HepG2 (cell line): ENCODE measurements around the gene CSMD2. TPM values are rescaled to one million over a fixed set of nuclear protein-coding genes. Genes with fewer than 3 reads are reported as not detected.

Source experiments
- ATAC-seq: fragments of 200-7000 bp; cut with Tn5 transposase; 3 replicates; pipeline ENCODE4 v1.9.1; 2020; ENCODE audit warnings: mild to moderate bottlenecking, moderate library complexity
- BruUV-seq: library from RNA; stranded (reverse); fragments of 400-500 nt; replicated peaks from 2 replicates; lab custom pipeline; 2021; lab: Mats Ljungman, UMichigan
- CTCF ChIA-PET: fragments of 300-600 bp; formaldehyde crosslinking; extraction: SDS; loops from one replicate; lab custom pipeline; 2021; ENCODE audit warnings: low total read pairs, inconsistent platforms, low intra/inter-chr PET ratio; lab: Yijun Ruan, JAX
- POLR2A ChIA-PET: fragments of 350-600 bp; sonication (Branson Sonifier 250); formaldehyde crosslinking; loops from one replicate; lab custom pipeline; 2020; ENCODE audit warnings: antibody characterized with exemption, inconsistent platforms; lab: Yijun Ruan, JAX
- DNase-seq: peaks from one replicate; pipeline ENCODE4 v3.0.0-alpha.2; 2015; ENCODE audit warnings: low spot score
- FAIRE-seq: peaks from 3 replicates; lab custom pipeline; 2011; peaks lifted over from hg19 to GRCh38; lab: Jason Lieb, UNC
- H2AFZ ChIP-seq: one replicate; pipeline ENCODE4 v1.6.1; 2011; ENCODE audit warnings: low read length, inconsistent platforms
- H3K27ac ChIP-seq: fragments of 300-600 bp; 3 replicates; pipeline ENCODE4 v1.8.0; 2011; ENCODE audit warnings: mixed run types, mild to moderate bottlenecking, mixed read lengths, low read length, inconsistent platforms; ENCODE audit not compliant: insufficient read depth; ENCODE audit errors: extremely low read length
- H3K27me3 ChIP-seq, 2 experiments: fragments of 200-600 bp in 1 of 2; 2 replicates in 1 of 2; 3 replicates in 1 of 2; pipeline versions ENCODE4 v1.6.0 to v1.8.0; 2011; ENCODE audit warnings: low read length in 2 of 2, mild to moderate bottlenecking in 2 of 2, moderate library complexity in 2 of 2, inconsistent platforms in 1 of 2; ENCODE audit not compliant: insufficient read depth in 2 of 2, control insufficient read depth in 1 of 2
- H3K36me3 ChIP-seq, 2 experiments: fragments of 200-600 bp in 1 of 2; replicated peaks in 1 of 2; 2 replicates in 1 of 2; 3 replicates in 1 of 2; pipeline versions ENCODE4 v1.5.1 to v1.8.0; 2011; ENCODE audit warnings: low read length in 2 of 2, inconsistent platforms in 1 of 2; ENCODE audit not compliant: insufficient read depth in 2 of 2, control insufficient read depth in 1 of 2
- H3K4me1 ChIP-seq: 2 replicates; pipeline ENCODE4 v1.5.1; 2012; ENCODE audit warnings: low read length, inconsistent platforms; ENCODE audit not compliant: insufficient read depth
- H3K4me2 ChIP-seq: 2 replicates; pipeline ENCODE4 v1.6.0; 2011; ENCODE audit warnings: low read depth, low read length, inconsistent platforms
- H3K4me3 ChIP-seq, 3 experiments: fragments of 200-600 bp in 1 of 3; sonication (generic), shearing (Covaris generic) in 1 of 3; replicated peaks in 1 of 3; 2 replicates each; pipeline ENCODE4 v1.5.1; 2011 to 2016; ENCODE audit warnings: low read length in 3 of 3, inconsistent platforms in 2 of 3, low read depth in 2 of 3, mild to moderate bottlenecking in 2 of 3, control low read depth in 1 of 3, mixed read lengths in 1 of 3; ENCODE audit not compliant: insufficient read depth in 1 of 3
- H3K79me2 ChIP-seq: one replicate; pipeline ENCODE4 v1.6.1; 2011; ENCODE audit warnings: low read length, inconsistent platforms; ENCODE audit not compliant: insufficient read depth
- H3K9ac ChIP-seq: 2 replicates; pipeline ENCODE4 v1.6.0; 2011; ENCODE audit warnings: mild to moderate bottlenecking, low read depth, low read length, inconsistent platforms; ENCODE audit not compliant: insufficient read depth
- H3K9me3 ChIP-seq: 2 replicates; pipeline ENCODE4 v1.5.1; 2012; ENCODE audit warnings: mild to moderate bottlenecking, low read length
- H4K20me1 ChIP-seq: 2 replicates; pipeline ENCODE4 v1.6.0; 2011; ENCODE audit warnings: inconsistent platforms, mild to moderate bottlenecking, low read length, moderate library complexity; ENCODE audit not compliant: insufficient read depth
- ATF3 ChIP-seq: sonication (generic); formaldehyde crosslinking; IDR thresholded peaks from 2 replicates; pipeline ENCODE4 v1.4.0; 2020; ENCODE audit warnings: missing genetic modification reagents
- BCL6 ChIP-seq: IDR thresholded peaks from 2 replicates; pipeline ENCODE4 v1.6.1; 2016; ENCODE audit warnings: missing genetic modification reagents, missing compliant biosample characterization
- CBX2 ChIP-seq, 2 experiments: fragments of 200-600 bp in 1 of 2; sonication (generic); formaldehyde crosslinking in 1 of 2; IDR thresholded peaks; 2 replicates each; pipeline versions ENCODE4 v1.7.0 to v1.8.1; 2018 to 2022; ENCODE audit warnings: low read depth in 2 of 2, low read length in 1 of 2, mild to moderate bottlenecking in 1 of 2, missing genetic modification reagents in 1 of 2
- DDIT3 ChIP-seq: sonication (generic); formaldehyde crosslinking; IDR thresholded peaks from 2 replicates; pipeline ENCODE4 v1.4.0; 2020; ENCODE audit warnings: mild to moderate bottlenecking, missing genetic modification reagents
- GPN1 ChIP-seq: sonication (generic); formaldehyde crosslinking; IDR thresholded peaks from 2 replicates; pipeline ENCODE4 v1.5.1; 2020; ENCODE audit warnings: missing genetic modification reagents, borderline replicate concordance
- NCOR1 ChIP-seq: fragments of 200-600 bp; sonication (generic); IDR thresholded peaks from 2 replicates; pipeline ENCODE4 v1.7.0; 2017; ENCODE audit warnings: antibody characterized with exemption, low read length, borderline replicate concordance
- NFAT5 ChIP-seq: sonication (generic); formaldehyde crosslinking; IDR thresholded peaks from 2 replicates; pipeline ENCODE4 v1.4.0; 2020; ENCODE audit warnings: missing genetic modification reagents
- PHF20 ChIP-seq: sonication (generic); formaldehyde crosslinking; IDR thresholded peaks from 2 replicates; pipeline ENCODE4 v1.5.0; 2020; ENCODE audit warnings: mild to moderate bottlenecking, missing genetic modification reagents
- PRPF4 ChIP-seq: fragments of 200-400 bp; formaldehyde crosslinking; IDR thresholded peaks from 2 replicates; pipeline ENCODE4 v1.6.1; 2016; ENCODE audit warnings: low read length, low read depth; ENCODE audit not compliant: poor library complexity, severe bottlenecking
- SUZ12 ChIP-seq: fragments of 150-350 bp; IDR thresholded peaks from 2 replicates; pipeline ENCODE4 v1.6.1; 2014; ENCODE audit warnings: low read depth, low read length
- TOPORS ChIP-seq: sonication (generic); formaldehyde crosslinking; IDR thresholded peaks from 2 replicates; pipeline ENCODE4 v1.8.0; 2023; ENCODE audit warnings: mild to moderate bottlenecking, missing genetic modification reagents
- ZBTB44 ChIP-seq: sonication (generic); formaldehyde crosslinking; IDR thresholded peaks from 2 replicates; pipeline ENCODE4 v1.4.0; 2020; ENCODE audit warnings: missing genetic modification reagents
- ZNF572 ChIP-seq: sonication (generic); formaldehyde crosslinking; IDR thresholded peaks from 2 replicates; pipeline ENCODE4 v1.5.1; 2020; ENCODE audit warnings: mild to moderate bottlenecking, missing genetic modification reagents
- ZNF720 ChIP-seq: sonication (generic); formaldehyde crosslinking; IDR thresholded peaks from 2 replicates; pipeline ENCODE4 v1.4.0; 2020; ENCODE audit warnings: missing genetic modification reagents
- WGBS: methylation state at CpG from one replicate; pipeline ENCODE4 v1.1.6; 2017; ENCODE audit warnings: low lambda C conversion rate; 5-methylcytosine and 5-hydroxymethylcytosine counted together
- in situ Hi-C: cut with HindIII; loops from 2 replicates; pipeline ENCODE4 v1.10.0; 2017; ENCODE audit warnings: low pct_unique_long_range_greater_than_20kb; ENCODE audit not compliant: extremely low pct_ligation_motif_present
- intact Hi-C: fragments of 100-400 bp; cut with micrococcal nuclease; formaldehyde crosslinking; loops from one replicate; pipeline ENCODE4 v1.10.0; 2022; ENCODE audit not compliant: unreplicated experiment
- polyA plus RNA-seq, 8 experiments: library from polyadenylated mRNA; depleted of rRNA in 3 of 8; stranded (reverse) in 7 of 8; unstranded in 1 of 8; fragments of >200 nt; fragmentation: Illumina TruSeq in 4 of 8; extraction: Trizol in 4 of 8; gene quantifications; 2 replicates each; pipeline versions ENCODE4 v1.2.1 to v1.2.3, GENCODE V29; 2011 to 2016; ENCODE audit warnings: low read depth in 4 of 8, missing spikeins in 1 of 8, mixed read lengths in 1 of 8; ENCODE audit not compliant: insufficient read depth in 1 of 8
- total RNA-seq, 5 experiments: library from RNA; depleted of rRNA; stranded (reverse); fragments of >200 nt; fragmentation: Illumina TruSeq; extraction: Trizol; gene quantifications; 2 replicates each; pipeline ENCODE4 v1.2.3, GENCODE V29; 2016; ENCODE audit warnings: low read depth in 1 of 5
- TF ChIP-seq, protein P1 (sequence below): sonication (generic); formaldehyde crosslinking; conservative IDR thresholded peaks from 2 replicates; pipeline ENCODE4 v1.4.0; 2020; ENCODE audit warnings: missing genetic modification reagents
- TF ChIP-seq, protein P2 (sequence below): sonication (generic); formaldehyde crosslinking; conservative IDR thresholded peaks from 2 replicates; pipeline ENCODE4 v1.8.1; 2023; ENCODE audit warnings: missing genetic modification reagents

CSMD2 gene
- total and polyA plus RNA-seq, 2 of the 13 experiments (the other 11 are each of a cell fraction or from before 2014, with no cell fraction given), result not detected

DNA sequence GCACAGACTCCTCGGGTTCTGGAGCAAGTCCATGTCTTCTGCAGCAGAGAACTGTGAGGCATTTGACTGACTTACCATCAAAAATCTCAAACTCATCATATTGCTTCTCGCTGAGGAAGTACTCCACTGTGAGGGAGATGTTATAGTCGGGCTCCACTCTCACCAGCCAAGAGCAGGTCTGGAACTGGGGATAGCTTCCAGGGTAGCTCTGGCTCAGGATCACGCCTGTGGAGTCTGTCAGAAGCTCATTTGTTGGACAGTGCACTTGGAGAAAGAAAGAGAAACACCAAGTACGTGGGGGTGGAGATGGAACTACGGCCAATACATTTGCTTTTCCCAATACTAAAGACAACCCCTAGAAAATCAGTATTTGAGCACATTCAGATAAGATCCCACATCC is 581.5 kb downstream of the CSMD2 start:
- in situ Hi-C loops, result no loop called here
- no peak for ATAC-seq
- WGBS, result 2% methylated on average over 6 of the region's 6 CpGs
- peaks cover 0 to 32% of the 10 kb centered on the region in 2 experiments; a peak in 3 of 5 replicates for H3K27me3 ChIP-seq
- CTCF ChIA-PET, result no interaction called here
- no peaks in the 10 kb centered on the region for H3K79me2 ChIP-seq
- DNase-seq, result no peak
- intact Hi-C loops, result no loop called here
- no peaks in the 10 kb centered on the region for H3K36me3 ChIP-seq
- H2AFZ ChIP-seq, result no peak overlapping the region
- BruUV-seq, result no TSS peak
- H3K27ac ChIP-seq, result no peak overlapping the region
- no peaks in the 10 kb centered on the region for H4K20me1 ChIP-seq
- H3K4me2 ChIP-seq, result no peak overlapping the region
- H3K9ac ChIP-seq, result no peak overlapping the region
- no peaks in the 10 kb centered on the region for H3K9me3 ChIP-seq
- POLR2A ChIA-PET, result no interaction called here
- no peaks in the 10 kb centered on the region for H3K4me1 ChIP-seq
- H3K4me3 ChIP-seq, result no peak overlapping the region
- FAIRE-seq, result no peak
- TF ChIP-seq ATF3 (CRISPR knock-in tag), result no peak
- TF ChIP-seq PHF20 (CRISPR knock-in tag), result no peak
- no peak for TF ChIP-seq NCOR1
- TF ChIP-seq ZNF572, result no peak
- no peak for TF ChIP-seq GPN1 (CRISPR knock-in tag)
- no peak for TF ChIP-seq PRPF4
- TF ChIP-seq ZBTB44 (CRISPR knock-in tag), result no peak
- TF ChIP-seq NFAT5 (CRISPR knock-in tag), result no peak
- no peak for TF ChIP-seq TOPORS (CRISPR knock-in tag)
- TF ChIP-seq SUZ12, result no peak
- no peak for TF ChIP-seq CBX2 (IDR thresholded peaks at IDR 0.05; ENCODE audit: low read depth, low read length)
- no peak for TF ChIP-seq CBX2 (CRISPR knock-in tag; IDR thresholded peaks at IDR 0.05; ENCODE audit: low read depth)
- TF ChIP-seq ZNF720, result no peak
- TF ChIP-seq BCL6 (CRISPR knock-in tag), result no peak
- TF ChIP-seq DDIT3, result no peak
- TF ChIP-seq, protein P1, sequence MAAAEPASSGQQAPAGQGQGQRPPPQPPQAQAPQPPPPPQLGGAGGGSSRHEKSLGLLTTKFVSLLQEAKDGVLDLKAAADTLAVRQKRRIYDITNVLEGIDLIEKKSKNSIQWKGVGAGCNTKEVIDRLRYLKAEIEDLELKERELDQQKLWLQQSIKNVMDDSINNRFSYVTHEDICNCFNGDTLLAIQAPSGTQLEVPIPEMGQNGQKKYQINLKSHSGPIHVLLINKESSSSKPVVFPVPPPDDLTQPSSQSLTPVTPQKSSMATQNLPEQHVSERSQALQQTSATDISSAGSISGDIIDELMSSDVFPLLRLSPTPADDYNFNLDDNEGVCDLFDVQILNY, result no peak
- TF ChIP-seq, protein P2, sequence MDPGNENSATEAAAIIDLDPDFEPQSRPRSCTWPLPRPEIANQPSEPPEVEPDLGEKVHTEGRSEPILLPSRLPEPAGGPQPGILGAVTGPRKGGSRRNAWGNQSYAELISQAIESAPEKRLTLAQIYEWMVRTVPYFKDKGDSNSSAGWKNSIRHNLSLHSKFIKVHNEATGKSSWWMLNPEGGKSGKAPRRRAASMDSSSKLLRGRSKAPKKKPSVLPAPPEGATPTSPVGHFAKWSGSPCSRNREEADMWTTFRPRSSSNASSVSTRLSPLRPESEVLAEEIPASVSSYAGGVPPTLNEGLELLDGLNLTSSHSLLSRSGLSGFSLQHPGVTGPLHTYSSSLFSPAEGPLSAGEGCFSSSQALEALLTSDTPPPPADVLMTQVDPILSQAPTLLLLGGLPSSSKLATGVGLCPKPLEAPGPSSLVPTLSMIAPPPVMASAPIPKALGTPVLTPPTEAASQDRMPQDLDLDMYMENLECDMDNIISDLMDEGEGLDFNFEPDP (CRISPR knock-in tag), result no peak
